ENCODE data around the gene CAPN3. TPM values are rescaled to one million over a fixed set of nuclear protein-coding genes. Genes with fewer than 3 reads are reported as not detected.

CAPN3 gene
- polyA plus RNA-seq, 1 donor from 2014 or later: 1.5 TPM

- Histone ChIP-seq H3K27me3 (ENCODE audit: insufficient read depth, low read depth, low read length) (no peaks in the 10 kb centered on the region), H3K27ac (ENCODE audit: low read length) (no peak overlapping the region), H3K79me2 (replicated peaks; ENCODE audit: insufficient read depth, low read length) (no peaks in the 10 kb centered on the region), H3K4me2 (ENCODE audit: low read length) (no peak overlapping the region), H3K9me2 (ENCODE audit: insufficient read depth, low read length) (no peaks in the 10 kb centered on the region), H3K36me3 (ENCODE audit: insufficient read depth, low read length) (no peaks in the 10 kb centered on the region), H3K9ac (ENCODE audit: low read length) (no peak overlapping the region), H4K20me1 (ENCODE audit: insufficient read depth) (no peaks in the 10 kb centered on the region), H3K4me3 (ENCODE audit: low read length) (no peak overlapping the region), H3F3A (ENCODE audit: insufficient read depth, low read length, poor library complexity, severe bottlenecking) (no peaks in the 10 kb centered on the region), H2AFZ (ENCODE audit: low read depth, low read length) (no peak overlapping the region), H3K9me3 (ENCODE audit: low read length) (no peaks in the 10 kb centered on the region)
- TF ChIP-seq POLR2AphosphoS5 (IDR thresholded peaks at IDR 0.05): no peak
- no peak for TF ChIP-seq TAF1 (IDR thresholded peaks at IDR 0.05; ENCODE audit: low read depth)
- TF ChIP-seq EZH2 (IDR thresholded peaks at IDR 0.05; ENCODE audit: borderline replicate concordance, insufficient read depth, low read length, poor library complexity, severe bottlenecking): no peak
- no peak for TF ChIP-seq REST (IDR thresholded peaks at IDR 0.05; ENCODE audit: borderline replicate concordance)
- no peak for TF ChIP-seq SMC3 (conservative IDR thresholded peaks at IDR 0.05; ENCODE audit: poor library complexity)
- no peak for TF ChIP-seq MXI1 (conservative IDR thresholded peaks at IDR 0.05; ENCODE audit: poor library complexity, severe bottlenecking)
- TF ChIP-seq EP300 (conservative IDR thresholded peaks at IDR 0.05; ENCODE audit: poor library complexity, severe bottlenecking): no peak
- no peak for TF ChIP-seq RAD21 (conservative IDR thresholded peaks at IDR 0.05)
- no peak for TF ChIP-seq CTCF (IDR thresholded peaks at IDR 0.05; ENCODE audit: poor library complexity, severe bottlenecking)
These were observed 16.6 kb downstream of the CAPN3 start for GRCh38 chr15:42375941-42376340.

GRCh38 chr15:42378011-42378410 is 18.7 kb downstream of the CAPN3 start:
- no peaks in the 10 kb centered on the region for H3K79me2 ChIP-seq (replicated peaks; ENCODE audit: insufficient read depth, low read length)
- H2AFZ ChIP-seq (ENCODE audit: low read depth, low read length): no peak overlapping the region
- no peak overlapping the region for H3K4me3 ChIP-seq (ENCODE audit: low read length)
- no peaks in the 10 kb centered on the region for H3F3A ChIP-seq (ENCODE audit: insufficient read depth, low read length, poor library complexity, severe bottlenecking)
- H3K9me2 ChIP-seq (ENCODE audit: insufficient read depth, low read length): no peaks in the 10 kb centered on the region
- TF ChIP-seq REST (IDR thresholded peaks at IDR 0.05; ENCODE audit: borderline replicate concordance) (no peak), EZH2 (IDR thresholded peaks at IDR 0.05; ENCODE audit: borderline replicate concordance, insufficient read depth, low read length, poor library complexity, severe bottlenecking) (no peak), CTCF (IDR thresholded peaks at IDR 0.05; ENCODE audit: poor library complexity, severe bottlenecking) (no peak), MXI1 (conservative IDR thresholded peaks at IDR 0.05; ENCODE audit: poor library complexity, severe bottlenecking) (no peak), SMC3 (conservative IDR thresholded peaks at IDR 0.05; ENCODE audit: poor library complexity) (no peak), RAD21 (conservative IDR thresholded peaks at IDR 0.05) (no peak), TAF1 (IDR thresholded peaks at IDR 0.05; ENCODE audit: low read depth) (no peak), EP300 (conservative IDR thresholded peaks at IDR 0.05; ENCODE audit: poor library complexity, severe bottlenecking) (no peak), POLR2AphosphoS5 (IDR thresholded peaks at IDR 0.05) (no peak)
- H3K9me3 ChIP-seq (ENCODE audit: low read length): no peaks in the 10 kb centered on the region
- H3K9ac ChIP-seq (ENCODE audit: low read length): no peak overlapping the region
- no peaks in the 10 kb centered on the region for H4K20me1 ChIP-seq (ENCODE audit: insufficient read depth)
- H3K36me3 ChIP-seq (ENCODE audit: insufficient read depth, low read length): no peaks in the 10 kb centered on the region
- H3K27me3 ChIP-seq (ENCODE audit: insufficient read depth, low read depth, low read length): no peaks in the 10 kb centered on the region
- no peak overlapping the region for H3K27ac ChIP-seq (ENCODE audit: low read length)
- H3K4me2 ChIP-seq (ENCODE audit: low read length): no peak overlapping the region
